Colon (tissue), 2 donors: ENCODE measurements around the gene SLC39A3.

Experiments
- FAIRE-seq: peaks from 2 replicates; lab custom pipeline; 2012; peaks lifted over from hg19 to GRCh38; lab: Jason Lieb, UNC
- donor health status: control.
- donor health status: control.

Gene SLC39A3, protein sequence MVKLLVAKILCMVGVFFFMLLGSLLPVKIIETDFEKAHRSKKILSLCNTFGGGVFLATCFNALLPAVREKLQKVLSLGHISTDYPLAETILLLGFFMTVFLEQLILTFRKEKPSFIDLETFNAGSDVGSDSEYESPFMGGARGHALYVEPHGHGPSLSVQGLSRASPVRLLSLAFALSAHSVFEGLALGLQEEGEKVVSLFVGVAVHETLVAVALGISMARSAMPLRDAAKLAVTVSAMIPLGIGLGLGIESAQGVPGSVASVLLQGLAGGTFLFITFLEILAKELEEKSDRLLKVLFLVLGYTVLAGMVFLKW

DNA sequence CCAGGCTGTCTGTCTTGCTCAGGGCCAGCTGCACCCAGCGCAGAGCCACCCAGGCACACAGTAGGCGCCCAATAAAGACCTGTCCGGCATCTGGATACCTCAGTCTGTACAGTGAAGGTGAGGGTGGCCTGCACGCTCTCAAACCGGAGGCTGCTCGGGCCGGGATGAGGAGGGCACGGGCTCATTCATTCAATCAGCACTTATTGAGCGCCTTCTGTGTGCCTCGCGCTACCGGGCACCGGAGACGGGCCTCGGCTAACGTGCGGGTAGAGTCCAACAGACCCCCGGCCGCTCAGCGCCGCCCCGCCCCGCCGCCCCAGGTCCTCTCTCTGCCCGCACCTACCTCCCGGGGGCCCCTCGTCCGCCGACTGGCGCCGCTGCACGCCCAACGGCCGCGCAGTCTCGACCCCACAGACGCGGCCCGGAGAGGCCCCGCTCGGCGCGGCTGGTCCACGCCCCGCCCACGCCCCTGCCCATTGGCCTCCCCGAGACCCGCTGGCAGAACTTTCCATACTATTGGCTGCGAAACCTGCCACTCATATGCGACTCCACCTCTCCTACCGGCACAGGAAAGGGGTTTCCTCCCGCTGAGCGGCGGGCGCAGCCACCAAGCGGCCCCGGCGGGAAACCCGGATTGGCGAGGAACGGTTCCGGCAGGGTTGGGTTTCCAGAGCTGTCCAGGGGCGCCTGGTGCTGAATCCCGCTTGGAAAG, at the start of gene SLC39A3:
TSS of gene SLC39A3 (minus strand) at position 416 of the 712 bp plus-strand sequence. CDS start 2,760 bp downstream, outside the sequence.
- FAIRE-seq: no peak

DNA sequence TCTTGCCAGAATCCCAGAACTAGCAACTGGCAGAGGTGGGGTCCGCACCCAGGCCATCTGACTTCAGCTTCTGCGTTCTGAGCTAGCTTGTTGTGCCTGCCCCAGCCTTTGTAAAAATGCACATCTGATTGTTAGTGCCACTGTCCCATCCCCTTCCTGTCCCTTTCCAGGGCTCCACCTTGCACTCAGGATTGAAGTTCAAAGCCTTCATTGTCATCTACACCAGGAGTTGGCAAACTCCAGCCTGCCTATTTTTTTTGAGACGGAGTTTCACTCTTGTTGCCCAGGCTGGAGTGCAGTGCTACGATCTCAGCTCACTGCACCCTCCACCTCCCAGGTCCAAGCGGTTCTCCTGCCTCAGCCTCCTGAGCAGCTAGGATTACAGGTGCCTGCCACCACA, 48.4 kb upstream of the SLC39A3 start:
- no peak for FAIRE-seq

DNA sequence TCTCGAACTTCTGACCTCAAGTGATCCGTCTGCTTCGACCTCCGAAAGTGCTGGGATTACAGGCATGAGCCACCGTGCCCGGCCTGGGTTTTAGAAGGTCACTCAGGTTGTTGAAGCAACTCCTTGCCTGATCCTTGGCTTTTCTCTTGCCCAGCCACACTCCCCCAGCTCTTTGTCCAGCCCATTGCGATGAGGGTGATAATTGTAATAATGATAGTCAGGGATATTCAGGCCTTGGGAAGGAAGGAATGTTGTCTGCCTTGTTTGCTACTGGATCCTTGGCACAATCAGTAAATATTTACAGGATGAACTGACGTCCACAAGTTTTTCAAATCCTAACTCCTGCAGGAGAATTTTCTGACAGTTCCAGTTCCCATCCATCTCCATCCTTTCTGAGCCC, 47.3 kb upstream of the SLC39A3 start:
- FAIRE-seq: no peak

DNA sequence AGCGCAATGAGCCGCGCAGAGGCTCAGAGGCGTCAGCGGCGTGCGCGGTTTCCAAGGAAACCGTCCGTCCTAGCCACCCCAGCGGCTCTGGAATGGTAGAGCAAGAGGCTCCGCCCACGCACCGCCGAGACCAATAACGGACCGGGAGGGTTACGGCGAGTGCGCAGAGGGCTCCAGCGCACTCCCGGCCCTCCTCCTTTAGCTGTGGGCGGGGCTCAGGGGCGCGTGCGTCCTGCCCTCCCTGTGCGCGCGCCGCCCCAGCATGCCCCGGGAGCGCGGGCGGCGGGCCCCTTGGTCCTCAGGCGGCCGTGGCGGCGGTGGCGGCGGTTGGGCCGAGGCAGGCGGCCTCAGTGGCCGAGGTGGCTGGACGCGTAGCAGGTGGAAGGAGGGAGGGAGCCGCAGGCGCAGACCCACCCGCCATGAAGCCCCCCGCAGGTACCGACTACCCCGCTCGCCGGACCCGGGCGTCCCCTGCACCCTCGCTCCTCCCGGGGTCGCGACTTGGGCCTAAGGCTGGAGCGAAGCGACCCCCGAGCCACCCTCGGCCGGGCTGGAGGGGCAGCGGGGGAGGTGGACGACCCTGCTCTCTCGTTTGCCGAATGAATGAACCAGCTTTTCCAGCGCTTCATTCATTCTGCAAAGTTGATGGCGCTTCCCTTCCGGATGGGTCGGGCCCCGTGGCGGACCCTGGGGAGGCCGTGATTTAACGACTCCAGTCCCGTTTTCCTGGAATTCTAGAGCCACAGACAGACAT, 45.6 kb upstream of the SLC39A3 start, which contains the start of gene THOP1:
TSS of gene THOP1 (plus strand) at position 260 of the 754 bp plus-strand sequence. CDS start at position 420, 160 bp downstream.
- FAIRE-seq: no peak

DNA sequence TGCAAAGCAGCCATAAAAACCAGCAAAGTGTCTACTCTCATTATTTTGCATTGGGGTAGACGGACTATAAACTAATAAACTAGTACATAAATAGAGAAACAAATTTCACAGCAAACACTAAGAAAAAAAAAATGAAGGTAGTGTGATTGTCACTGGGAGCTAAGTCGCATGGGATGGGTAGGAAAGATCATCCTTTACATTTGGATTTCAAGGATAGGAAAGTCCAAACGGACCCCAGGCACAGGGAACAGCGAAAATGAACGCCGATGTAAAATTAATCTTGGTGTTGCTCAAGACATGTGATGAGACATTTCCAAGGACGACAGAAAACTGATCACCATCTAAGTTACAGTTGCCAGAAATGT, 43.9 kb upstream of the SLC39A3 start:
- FAIRE-seq: no peak

DNA sequence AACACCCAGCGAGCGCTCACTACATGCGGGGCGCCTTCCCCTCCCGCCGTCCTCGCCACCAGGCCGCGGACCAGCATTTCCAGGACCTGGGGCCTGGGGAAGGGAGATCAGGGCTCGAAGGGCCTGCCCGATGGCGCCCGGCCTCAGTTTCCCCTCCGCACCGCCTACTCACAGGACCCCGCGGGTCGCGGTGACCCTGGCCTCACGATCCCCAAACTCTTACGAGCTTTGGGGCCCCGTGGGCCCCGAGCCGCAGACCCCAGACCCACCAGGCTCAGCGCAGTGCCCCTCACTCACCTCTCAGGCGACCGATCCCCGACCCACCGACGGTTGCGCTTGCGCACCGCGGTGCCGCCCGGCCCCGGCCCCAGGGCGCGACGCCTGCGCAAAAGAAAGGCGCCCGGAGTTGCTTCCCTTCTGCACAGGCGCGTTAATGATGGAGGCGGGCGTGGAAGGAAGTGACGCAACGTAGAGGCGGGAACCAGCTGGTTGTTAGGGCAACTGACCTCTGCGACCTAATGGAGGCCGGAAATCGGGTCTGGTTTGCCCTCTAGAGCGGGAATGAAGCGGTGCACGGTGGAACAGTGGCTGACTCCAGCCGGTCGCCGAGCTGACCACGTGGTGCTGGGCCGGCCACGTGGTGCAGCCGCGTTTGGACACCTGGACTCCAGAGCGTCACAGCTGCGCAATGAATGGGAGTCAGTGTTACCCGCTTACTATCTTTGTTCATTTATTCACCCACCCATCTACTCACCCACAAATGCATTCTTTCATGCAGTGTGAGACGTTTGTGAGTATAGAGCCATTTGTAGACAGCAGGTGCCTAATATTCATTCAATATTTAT, 43.3 kb upstream of the SLC39A3 start, which contains the start of gene SGTA:
TSS of gene SGTA (minus strand) at position 338 of the 845 bp plus-strand sequence. CDS start 14,205 bp downstream, outside the sequence.
- no peak for FAIRE-seq

DNA sequence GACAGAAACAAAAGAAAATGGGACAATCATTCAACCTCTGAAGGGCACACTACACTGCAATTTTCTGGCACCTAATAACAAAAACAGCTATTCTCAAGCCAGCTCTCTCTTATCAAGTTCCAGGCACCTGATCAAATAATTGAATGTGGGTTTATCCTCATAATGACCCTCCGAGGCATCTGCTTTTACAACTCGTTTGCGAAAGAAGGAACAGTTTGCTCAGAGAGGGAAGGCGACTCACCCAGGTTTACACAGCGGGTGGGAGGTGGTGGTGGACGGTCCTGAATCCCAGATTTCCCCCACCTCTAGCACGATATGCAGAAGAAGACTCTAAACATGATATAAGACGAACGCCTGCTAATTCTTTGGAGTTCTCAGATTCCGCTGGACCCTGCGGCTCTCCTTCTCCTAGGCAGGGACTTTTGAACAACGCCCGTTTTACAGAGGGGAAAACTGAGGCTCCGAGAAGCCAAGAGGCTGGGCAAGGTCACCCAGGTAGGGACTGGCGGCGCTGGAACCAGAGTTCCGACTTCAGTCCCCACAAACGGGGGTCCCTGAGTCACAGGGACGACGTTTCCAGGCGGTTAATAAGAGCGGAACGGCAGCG, 42.6 kb upstream of the SLC39A3 start:
- FAIRE-seq: no peak

DNA sequence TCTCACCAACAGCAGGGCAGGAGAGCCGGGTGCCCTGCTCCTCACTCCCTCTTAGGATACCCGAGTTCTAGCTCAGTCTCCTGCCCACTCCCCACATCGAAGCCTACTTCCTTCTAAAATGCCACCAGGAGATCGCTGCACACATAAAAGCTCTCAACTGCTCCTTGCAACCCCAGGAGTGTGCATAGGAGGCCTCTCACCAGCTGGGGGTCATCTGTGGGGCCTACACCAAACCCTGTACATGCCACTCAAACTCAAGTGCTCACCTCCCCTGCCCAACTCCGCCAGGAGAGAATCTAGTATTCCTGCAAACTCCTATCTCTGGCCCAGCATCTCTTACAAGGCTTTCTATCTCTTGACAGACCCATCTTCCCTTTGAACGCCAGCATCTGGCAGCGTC, 40.5 kb upstream of the SLC39A3 start:
- no peak for FAIRE-seq

DNA sequence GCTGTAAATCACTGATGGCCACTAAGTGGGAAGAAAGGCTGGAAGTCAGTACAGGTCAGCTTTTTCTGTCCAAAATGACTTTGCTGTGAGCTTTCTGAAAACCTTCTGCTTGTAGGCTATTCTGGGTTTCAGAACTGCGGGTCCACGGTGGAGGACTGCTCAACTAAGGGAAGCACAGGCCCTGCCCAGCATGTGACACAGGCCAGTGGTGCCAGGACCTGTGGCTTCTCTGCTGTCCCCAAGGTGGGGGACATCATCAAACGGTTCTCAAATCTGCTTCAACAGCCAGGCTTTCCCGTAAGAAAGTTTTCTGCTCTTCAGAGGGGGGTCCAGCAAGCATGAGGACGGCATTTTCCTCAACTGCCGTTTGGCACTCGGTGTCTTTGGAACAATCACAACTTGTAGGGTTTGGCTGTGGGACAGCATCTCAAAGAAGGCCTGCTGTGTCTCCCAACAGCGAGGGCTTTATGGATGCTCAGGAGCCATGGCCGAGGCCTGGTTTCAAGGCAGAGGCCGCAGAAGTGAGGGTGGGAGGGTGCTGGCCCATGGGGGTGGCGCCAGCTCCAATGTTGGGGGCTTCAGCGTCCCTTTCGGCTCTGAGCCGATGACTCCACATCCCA, 39.4 kb upstream of the SLC39A3 start:
- no peak for FAIRE-seq

DNA sequence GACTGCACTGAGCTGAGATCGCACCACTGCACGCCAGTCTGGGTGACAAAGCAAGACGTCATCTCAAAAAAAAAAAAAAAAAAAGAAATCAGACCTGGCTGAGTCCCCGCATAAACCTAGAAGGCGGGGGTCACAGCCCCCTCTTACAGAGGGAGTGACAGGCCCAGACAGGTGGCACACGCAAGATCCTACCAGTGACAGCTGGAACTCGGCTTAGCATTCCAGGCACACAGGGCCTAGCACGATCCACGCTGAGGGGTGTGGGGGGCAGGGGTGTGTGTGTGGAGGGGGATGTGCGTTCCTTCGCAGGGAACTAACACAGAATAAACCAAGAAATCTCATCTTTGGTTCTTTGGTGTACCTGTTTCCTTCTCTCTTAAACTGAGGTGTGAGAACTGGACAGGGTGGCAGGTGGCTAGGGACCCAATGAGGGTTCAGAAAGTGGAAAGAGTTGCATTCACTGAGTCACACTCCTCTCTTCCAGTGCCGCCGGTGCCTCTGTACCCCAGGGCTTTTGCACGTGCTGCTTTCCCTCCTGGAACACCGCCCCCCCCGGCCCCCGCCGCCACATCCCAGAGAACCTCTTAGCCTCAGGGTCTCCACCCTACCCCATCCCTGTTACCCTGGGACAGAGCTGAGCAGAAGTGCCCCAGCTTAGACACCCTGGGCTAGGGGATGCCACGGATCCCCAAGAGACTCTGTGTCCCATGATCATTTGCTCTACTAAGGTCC, 38.3 kb upstream of the SLC39A3 start:
- no peak for FAIRE-seq

DNA sequence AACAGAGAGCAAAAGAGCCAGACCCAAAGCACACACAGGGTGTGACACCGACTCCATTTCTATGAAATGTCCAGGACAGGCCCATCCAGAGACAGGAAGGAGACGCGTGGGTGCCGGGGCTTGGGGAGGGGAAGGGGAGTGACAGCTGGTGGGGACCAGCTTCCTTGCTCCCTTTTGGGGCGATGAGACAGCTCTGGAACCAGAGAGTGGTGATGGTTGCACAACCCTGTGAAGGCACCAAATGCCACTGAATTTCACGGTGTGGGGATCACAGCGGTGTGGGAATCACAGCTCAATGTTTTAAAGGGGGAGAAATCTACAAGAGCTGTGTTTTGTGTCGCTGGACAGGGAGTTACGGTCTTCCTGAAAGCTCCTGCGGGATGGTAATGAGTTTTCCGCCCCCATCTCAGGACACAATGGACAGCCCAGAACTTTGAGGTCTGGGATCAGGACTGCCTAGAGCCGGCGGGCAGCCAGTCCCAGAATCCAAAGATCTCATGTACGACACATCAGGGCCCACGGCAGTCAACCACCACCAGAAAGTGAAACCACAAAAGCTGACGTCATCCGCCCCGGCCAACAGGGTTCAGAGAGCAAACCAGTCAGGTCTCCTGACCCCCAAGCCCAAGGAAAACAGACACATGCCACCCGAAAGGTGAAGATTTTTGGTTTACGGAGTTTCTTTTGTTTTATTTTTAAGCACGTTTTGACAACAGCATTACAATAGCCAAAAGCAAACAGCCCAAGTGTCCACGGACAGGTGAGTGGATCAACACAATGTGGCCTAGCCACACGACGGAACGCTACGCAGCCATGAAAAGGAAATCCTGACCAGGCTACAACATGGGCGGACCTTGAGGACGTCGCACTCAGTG, 36.0 kb upstream of the SLC39A3 start:
- FAIRE-seq: no peak

DNA sequence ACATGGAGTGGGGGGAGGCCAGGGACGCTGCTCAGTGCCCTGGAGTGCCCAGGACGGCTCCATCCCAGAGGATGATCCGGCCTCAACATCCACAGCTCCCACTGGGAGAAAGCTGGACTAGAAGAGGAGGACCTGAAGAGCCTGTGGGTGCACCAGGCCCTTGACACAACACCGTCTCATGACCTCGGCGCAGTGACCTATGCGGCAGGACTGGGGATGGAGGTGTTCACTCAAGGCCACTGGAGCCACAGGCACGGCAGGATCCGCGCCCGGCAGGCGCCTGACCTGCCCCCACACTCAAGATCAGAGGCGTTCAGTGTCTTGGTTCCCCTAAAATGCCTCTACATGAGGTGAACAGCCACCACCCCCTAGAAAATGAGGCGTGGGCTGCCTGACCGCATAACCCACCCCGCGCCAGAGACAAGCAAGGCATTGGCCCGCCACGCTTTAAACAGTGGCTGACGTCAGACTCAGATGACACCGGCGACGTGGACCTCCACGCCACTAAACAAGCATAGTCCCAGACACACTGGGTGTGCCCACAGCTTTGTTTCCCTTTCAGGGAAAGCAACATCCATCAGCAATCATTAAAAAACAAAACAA, 35.2 kb upstream of the SLC39A3 start:
- FAIRE-seq: no peak

DNA sequence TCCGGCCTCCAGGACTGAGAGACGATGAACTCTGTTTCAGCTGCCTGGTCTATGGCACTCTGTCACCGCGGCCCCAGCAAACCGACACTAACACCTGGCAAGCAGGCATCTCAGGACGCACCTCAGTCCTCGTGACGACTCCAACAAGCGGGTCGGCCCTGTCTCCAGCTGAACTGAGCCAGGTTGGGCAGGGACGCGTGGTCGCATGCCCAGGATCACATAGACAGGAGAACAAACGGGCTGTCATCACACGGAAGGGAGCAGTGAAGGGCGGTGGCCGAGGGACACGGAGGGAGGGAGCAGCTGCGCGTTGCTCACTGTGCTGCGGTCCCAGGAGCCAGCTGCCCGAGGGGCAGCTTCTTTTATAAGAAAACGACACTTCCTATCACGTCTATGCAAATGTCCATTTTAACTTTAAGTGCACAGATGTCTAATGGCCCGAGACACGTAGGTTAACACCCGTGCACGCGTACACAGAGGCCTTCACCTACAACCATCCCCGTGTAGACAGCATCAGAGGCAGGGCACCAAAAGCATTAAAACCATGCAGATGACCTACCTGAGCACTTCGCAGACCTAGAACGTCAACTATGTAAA, 34.4 kb upstream of the SLC39A3 start:
- FAIRE-seq: no peak

DNA sequence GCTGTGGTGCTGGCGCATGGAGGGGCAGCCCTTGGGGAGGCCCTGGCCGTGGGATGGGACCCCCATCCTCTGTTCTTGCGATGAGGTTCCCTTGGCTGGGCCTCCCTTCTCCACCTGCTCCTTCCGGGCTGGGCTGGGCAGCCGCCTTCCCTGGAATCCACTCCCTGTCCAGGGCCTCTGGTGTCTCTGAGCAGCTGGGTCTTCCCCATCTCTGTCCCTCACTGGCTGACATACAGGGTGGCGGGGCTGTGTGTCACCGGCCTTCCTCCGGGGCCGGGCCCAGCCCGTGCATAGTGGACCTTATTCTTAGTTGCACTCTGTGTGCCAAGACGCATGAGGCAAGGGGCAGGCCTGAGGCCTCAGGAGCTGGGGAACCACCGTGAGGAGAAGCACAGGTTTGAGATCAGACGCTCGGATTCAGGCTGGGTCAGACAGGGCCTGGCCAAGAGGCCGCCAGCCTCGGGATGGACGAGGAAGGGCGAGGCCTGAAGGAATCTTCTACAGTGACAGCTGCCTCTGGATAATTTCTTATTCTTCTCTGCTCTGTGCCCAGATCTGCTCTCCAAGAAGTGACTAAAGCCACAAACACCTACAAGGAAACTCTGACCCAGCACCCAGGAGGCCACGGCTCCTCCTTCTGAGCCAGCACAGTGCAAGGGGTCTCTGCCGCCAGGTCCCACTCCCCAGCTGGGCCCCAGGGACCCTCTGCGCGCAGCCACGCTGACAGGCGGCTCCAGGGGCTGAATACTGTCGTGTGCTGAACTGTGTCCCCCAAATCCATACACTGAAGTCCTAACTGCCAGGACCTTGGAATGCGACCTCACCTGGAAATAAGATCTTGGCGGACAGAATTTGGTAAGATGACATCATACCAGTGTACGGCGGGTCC, 32.2 kb upstream of the SLC39A3 start:
- FAIRE-seq: no peak

DNA sequence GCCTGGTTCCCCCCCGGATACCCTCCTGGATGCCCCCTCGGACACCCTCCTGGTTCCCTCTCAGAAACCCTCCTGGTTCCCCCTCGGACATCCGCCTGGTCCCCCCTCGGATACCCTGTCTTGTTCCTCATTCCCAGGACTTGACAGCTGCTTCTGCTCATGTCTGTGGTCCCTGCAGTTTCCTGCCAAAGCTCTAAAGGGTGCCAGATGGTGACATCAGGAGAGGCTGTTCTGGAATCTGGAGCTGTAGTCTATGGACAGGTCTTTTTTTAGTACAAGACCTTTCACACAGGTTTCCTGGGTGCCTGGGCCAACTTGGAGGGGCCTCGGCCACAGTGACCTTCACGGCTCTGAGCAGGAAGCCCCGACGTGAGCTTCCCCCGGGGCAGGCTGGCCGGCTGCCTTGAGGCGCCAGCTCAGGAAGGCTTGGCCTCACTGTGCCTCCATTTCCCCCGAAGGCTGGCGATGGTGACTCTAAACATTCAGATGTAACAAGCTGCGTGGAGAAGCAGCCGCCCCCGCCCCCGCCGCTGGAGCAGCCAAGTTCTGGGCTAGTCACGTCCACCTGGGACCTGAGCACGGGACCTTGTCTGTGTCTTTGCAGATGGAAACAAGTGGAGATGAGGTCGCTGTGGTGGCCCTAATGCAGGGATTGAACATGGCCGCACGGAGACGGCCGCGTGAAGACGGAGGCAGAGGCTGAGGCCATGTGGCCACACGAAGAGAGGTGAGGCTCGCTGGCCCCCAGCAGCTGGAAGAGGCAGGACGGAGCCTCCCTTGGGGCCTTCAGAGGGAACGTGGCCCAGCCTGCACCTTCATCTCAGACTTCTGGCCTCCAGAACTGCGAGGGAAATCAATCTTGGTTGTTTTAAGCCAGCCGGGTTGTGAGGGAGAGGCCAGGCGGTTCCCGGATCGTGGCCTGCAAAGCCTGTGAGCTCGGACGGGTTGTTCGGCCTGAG, 30.5 kb upstream of the SLC39A3 start:
- FAIRE-seq: no peak

DNA sequence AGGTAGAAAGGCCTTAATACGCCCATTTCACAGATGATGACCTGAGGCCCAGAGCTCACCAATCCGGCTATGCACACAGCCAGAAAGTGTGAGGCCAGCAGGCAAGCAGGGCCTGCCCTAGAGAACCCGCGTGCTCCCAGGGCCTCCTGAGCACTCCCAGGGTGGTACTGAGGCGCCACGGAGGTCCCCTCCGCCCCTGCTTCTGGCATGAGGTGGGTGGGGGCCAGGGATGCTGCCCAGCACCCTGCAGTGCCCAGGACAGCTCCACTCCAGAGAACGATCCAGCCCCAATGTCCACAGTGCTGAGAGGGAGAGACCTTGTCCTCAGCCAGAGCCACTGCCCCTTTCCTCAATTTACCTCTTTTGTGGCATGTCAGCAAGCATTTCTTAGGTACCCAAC, 29.4 kb upstream of the SLC39A3 start:
- FAIRE-seq: no peak
